HCT116 (cell line): ENCODE data around the gene SPATA22.

Experiments used
- EZH2 ChIP-seq: fragments of 200-600 bp; sonication (generic); IDR thresholded peaks from 2 replicates; pipeline ENCODE4 v1.6.1; 2017; ENCODE audit warnings: antibody characterized with exemption, mixed run types
- SRF ChIP-seq: IDR thresholded peaks from 2 replicates; pipeline ENCODE4 v1.6.1; 2012; ENCODE audit warnings: low read depth
- TF ChIP-seq, protein P1 (sequence below), 3 experiments: fragments of 200-600 bp in 1 of 3; sonication (generic) in 1 of 3; IDR thresholded peaks in 2 of 3; conservative IDR thresholded peaks in 1 of 3; 2 replicates each; pipeline ENCODE4 v1.5.1; 2012 to 2017; ENCODE audit warnings: low read depth in 2 of 3, low read length in 2 of 3, antibody characterized with exemption in 1 of 3, borderline replicate concordance in 1 of 3, control low read depth in 1 of 3, mild to moderate bottlenecking in 1 of 3, mixed read lengths in 1 of 3, mixed run types in 1 of 3, moderate library complexity in 1 of 3; ENCODE audit not compliant: insufficient read depth in 1 of 3
- TF ChIP-seq, protein P2 (sequence below): IDR thresholded peaks from 2 replicates; pipeline ENCODE4 v1.6.1; 2012

DNA sequence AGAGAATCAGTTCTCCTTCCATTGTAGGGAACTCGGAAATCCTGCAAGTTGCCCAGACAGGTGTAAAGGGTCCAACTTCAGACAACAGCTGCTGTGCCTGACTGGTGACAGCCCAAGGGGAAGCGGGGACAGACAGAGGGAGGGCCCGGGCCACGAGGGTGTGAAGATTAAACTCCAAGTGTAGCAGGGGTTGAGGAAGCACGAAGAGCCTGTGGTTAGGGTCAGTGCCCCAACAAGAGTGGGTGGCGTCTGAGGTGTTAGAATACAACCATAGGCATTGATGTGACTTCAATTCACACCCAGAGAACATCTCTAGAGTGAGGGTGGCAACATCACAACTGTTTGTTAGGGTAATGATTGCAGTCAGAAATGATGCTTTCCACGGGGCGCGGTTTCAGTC, 43.3 kb upstream of the SPATA22 start:
- TF ChIP-seq, protein P1, sequence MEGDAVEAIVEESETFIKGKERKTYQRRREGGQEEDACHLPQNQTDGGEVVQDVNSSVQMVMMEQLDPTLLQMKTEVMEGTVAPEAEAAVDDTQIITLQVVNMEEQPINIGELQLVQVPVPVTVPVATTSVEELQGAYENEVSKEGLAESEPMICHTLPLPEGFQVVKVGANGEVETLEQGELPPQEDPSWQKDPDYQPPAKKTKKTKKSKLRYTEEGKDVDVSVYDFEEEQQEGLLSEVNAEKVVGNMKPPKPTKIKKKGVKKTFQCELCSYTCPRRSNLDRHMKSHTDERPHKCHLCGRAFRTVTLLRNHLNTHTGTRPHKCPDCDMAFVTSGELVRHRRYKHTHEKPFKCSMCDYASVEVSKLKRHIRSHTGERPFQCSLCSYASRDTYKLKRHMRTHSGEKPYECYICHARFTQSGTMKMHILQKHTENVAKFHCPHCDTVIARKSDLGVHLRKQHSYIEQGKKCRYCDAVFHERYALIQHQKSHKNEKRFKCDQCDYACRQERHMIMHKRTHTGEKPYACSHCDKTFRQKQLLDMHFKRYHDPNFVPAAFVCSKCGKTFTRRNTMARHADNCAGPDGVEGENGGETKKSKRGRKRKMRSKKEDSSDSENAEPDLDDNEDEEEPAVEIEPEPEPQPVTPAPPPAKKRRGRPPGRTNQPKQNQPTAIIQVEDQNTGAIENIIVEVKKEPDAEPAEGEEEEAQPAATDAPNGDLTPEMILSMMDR (IDR thresholded peaks at IDR 0.05 in 2 of 3, conservative IDR thresholded peaks at IDR 0.05 in 1 of 3; ENCODE audit: borderline replicate concordance in 1 of 3, insufficient read depth in 1 of 3, low read depth in 2 of 3, low read length in 2 of 3), result no peak
- TF ChIP-seq EZH2, result no peak
- TF ChIP-seq SRF, result no peak
- TF ChIP-seq, protein P2, sequence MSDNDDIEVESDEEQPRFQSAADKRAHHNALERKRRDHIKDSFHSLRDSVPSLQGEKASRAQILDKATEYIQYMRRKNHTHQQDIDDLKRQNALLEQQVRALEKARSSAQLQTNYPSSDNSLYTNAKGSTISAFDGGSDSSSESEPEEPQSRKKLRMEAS, result no peak
